HG03280 (cell line): ENCODE results near the gene GHDC.

Experiments used
- ATAC-seq: cut with Tn5 transposase; IDR thresholded peaks from one replicate; pipeline ENCODE4 v1.9.1; 2021; ENCODE audit warnings: mild to moderate bottlenecking, moderate library complexity; ENCODE audit not compliant: unreplicated experiment

The GHDC gene

DNA sequence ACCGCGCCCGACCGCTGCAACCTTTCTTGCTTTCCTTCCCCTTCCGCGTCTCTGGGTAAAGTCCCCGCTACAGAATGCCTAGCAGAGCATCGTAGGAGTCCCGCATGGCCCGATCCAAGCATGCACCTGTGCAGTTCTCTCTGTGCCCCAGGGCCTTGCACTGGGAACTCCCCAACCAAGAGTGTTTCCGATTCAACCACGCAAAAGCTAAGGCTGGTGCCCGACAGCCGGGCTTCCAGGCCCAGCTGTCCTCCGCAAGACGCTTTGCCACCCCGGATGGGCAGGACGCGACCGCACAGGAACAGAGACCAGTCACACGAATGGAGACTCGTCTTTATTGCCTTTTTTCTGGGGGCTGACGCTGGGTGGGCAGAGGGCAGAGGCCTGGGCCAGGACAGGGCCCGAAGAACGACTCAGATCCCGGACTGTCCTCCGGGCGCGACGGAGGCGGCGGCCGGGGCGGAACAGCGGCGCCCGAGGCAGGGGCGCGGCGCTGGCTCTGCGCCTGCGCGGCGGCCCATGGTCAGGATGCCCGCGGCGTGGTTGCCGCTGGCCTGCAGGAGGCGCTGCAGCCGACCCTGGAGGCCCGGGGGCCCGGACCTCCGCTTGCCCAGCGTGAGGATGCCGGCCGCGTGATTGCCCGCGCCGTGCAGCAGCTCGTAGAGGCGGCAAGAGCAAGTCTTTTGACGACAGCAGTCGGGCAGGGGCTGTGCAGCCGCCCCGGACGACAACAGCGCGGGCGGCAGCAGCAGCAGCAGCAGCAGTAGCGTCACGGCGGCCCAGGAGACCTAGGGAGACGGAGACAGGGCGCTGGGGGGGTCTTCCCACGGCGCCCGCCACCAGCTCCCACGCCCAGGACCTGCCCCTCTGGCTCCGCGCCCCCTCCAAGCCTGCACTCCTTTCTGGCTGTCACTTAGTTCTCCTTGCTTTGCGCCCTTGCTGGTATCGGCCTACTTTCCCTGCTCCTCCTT, 10.3 kb downstream of the GHDC start:
- ATAC-seq: peak; percentile 63

DNA sequence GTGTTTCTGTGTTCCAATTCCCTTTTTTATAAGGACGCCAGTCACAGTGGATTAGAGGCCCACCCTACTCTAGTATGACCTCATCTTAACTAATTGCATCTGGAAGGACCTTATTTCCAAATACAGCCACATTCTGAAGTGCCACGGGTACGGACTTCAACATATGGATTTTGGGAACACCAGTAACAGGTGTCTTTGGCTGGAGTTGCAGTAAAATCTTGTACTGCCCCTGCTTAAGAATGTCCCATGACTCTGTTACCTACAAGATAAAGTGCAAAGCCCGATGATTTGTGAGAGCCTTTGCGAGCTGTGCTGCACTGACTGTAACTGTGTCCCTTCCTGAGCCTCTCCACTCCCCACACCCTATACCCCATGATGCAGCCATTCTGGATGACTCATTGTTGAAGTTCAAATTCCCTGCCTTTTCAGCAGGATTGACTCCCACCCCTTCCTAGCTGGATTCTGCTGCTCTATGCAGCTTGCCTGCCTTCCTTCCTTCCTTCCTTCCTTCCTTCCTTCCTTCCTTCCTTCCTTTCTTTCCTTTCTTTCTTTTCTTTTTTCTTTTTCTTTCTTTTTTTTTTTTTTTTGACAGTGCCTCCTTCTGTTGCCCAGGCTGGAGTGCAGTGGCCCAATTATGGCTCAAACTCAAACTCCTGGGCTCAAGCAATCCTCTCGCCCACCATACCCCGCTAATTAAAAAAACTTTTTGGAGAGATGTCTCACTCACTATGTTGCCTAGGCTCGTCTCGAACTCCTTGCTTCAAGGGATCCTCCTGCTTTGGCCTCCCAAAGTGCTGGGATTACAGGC, 11.2 kb downstream of the GHDC start:
- ATAC-seq: no peak

DNA sequence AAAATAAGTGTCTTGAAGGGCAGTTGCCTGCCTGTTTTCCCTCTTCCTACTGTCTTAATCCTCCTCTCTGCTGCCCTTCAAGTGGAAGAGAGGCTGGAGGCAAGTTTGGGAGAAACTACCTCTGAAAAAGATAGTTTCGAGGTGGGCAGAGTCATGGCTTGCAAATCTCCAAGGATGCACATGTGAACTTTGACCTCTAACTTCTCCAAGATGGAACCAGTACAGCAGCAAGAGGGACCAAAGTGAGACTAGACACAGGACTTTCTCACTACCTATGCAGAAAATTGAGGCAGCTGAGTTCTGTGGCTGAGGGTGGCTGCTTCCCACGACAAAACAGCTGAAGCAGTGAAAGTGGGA, 12.5 kb downstream of the GHDC start:
- no peak for ATAC-seq

DNA sequence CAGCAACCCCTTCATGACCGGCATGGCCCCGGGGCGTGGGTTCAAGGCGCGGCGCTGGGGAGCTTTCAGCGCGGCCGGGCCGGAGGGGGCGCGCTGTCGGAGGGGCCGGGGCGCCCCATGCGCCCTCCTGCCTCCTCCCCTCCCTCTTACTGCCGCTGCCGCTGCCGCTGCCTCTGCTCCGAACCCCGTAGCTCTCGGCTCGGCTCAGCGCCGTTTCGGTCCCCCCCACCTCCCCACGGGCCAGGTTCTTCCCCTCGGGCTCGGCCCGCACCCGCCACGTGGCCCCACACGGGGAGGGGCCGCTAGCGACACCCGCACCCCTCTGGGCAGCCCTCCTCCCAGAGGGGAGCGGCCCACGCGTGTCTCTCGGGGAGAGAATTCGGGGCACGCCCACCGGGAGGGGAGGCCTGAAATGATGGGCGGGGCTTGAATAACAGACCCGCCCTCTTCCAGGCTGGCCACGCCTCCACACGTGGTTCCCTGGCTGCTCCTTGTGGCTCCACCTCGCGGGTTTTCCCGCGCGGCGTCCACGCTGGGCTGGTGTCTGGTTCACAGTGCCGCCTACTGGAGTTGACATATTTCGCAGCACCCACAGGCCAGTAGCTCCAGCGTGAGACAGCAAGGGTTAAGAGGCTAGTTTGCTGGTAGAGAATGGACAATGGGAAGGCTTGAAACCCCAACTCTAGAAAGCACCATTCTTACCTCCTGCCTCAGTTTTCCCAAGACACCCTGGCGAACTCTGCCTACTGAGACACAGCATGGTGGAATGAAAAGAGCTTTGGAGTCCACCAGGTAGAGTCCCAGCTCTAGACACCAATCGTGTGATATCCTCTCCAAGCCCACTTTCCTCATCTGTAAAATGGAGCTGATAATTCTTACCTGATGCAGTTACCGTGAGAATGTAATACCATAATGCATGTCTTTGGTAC, 13.1 kb downstream of the GHDC start, which contains the start of gene KCNH4:
TSS of gene KCNH4 (minus strand) at position 221 of the 929 bp plus-strand sequence. CDS start at position 24, 197 bp downstream.
- ATAC-seq: peak; percentile 56

DNA sequence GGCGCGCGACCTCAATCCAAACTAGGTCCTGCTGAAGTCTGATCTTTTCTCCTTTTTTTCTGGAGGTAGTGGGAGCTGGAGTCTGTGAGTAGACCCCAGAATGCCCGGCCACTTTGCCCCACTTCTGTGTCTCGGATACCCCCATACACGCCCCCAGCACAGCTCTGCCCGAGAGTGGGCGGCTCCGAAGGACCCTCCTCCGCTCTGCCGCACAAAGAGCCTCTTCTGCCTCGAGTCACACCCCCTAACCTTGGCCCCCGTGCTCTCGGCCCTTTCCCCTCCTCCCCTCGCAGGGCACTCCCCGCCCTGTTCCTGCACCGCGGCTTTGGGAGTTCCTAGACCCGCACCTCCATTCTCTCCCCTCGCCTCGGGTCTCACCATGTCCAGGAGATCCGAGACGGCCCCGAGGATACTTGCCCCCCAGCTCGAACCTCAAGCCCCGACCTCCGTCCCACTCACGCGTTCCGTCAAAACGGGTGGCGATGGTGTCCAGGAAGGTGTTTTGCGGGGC, 13.8 kb downstream of the GHDC start:
- ATAC-seq: no peak

DNA sequence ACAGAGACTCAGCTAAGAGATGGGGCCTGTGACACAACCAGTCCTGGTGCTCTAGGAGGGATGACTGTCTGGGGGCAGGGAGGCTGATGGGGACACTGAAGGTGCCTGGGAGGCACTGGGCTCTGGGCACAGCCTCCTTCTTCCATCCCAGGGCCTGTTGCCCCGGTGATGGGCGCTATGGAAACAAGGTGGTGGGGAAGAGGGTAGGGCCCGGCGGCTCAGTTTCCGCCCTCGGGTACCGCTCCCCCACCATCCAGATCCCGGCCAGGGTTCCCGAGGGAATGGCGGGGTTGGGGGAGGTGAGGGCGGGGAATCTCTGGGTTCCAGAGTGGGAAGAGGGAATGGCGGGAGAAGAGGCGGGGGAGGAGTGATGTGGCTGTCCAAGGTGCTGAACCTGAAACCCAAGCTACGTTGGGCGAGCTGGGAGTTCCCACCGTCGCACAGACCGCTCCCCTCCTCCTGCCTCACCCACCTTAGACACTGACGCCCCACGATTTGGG, 14.3 kb downstream of the GHDC start:
- no peak for ATAC-seq

DNA sequence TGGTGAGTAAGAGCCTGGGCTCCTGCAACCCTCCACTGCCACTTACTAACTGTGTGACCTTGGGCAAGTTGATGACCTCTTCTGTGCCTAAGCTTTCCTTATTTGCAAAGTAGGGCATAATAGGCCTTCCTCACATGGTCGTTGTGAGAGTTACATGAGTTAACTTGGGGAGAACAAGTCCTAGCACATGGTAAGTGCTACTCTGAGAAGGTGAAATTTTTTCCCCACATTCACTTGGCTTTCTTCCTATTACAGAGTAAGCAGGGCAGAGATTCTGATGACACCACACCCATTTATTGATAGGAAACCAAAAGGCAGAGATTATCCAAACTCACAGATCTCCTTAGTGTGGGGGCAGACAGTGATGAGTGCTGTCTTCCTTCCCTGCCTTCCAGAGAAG, 15.0 kb downstream of the GHDC start:
- no peak for ATAC-seq

DNA sequence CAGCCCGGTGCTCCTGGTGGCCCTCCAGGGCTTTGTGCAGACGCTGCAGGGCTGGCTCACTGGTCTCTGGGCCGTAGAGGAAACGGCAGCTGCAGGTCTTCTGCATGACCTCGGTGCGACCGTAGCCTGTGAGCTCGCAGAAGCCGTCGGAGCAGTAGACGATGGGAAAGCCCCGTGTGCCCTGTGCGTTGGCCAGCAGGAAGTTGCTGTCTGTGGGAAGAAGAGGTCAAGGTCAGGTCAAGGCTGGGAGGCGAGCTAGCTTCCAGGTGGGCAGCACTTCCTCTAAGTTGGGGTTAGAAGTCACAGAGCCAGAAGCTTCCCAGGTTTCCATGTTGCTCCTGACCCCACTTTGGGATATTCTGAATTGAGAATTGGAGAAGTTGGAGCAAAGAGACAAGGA, 15.5 kb downstream of the GHDC start:
- ATAC-seq: no peak

DNA sequence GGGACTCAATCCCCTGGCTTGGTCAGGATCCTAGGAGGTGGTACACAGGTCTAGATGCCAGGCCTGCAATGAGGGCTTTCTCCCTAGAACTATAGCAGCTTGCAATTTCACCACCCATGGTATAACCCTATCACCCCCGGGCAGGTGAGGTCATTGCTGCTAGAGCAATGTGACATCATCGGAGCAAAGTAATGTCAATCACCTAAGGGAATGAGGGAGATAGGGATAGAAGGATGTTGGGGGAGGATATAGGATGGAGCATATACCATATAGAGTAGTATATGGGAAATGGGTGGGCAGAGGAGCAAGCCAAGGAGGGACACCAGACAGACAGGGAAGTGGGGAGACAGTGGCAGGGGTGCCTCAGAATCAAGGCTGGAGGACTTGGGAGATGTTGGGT, 16.6 kb downstream of the GHDC start:
- no peak for ATAC-seq

DNA sequence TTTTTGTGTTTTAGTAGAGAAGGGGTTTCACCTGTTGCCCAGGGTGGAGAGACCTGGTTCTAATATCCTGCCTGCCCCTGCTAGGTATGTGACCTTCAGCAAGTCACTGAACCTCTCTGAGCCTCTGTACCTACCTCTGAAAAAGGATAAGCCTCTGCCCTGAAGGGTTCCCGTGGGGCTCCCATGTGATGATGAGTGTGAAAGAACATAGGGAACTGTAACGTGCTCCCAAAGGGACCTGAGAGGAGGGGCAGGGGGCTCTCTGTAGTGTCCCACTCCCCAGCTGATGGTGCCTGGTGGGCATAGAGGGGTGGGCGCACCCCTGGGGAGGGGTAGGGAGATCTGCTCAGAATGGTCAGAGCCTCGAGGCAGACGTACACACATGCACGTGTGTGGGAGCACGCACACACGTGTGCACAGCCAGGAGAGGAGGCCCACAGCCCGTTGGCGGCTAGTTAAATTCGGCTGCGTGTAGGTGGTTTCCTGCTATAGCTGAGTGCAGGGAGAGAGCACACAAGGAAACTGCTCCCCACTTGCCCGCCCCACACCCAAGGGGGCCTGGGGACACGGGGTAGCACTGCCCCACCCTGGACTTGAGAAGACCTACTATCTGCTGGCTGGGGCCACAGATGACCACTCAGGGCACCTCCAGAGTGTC, 20.0 kb downstream of the GHDC start:
- ATAC-seq: no peak

DNA sequence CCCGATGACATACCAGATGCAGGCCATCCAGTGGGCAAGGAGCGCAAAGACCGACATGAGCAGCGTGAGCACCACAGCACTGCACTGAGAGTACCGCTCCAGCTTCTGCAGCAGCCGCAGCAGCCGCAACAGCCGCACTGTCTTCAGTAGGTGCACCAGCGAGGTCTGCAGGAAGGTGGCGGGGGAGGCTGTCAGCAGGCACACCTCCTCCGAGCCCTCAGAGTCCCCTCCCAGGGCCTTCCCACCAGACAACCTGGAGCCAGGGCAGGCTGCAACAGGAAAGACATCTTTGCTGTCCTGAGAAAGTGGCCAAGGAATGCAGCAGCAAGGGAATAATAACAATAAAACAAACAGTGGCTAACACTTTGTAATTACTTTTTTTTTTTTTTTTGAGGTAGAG, 22.5 kb downstream of the GHDC start:
- no peak for ATAC-seq

DNA sequence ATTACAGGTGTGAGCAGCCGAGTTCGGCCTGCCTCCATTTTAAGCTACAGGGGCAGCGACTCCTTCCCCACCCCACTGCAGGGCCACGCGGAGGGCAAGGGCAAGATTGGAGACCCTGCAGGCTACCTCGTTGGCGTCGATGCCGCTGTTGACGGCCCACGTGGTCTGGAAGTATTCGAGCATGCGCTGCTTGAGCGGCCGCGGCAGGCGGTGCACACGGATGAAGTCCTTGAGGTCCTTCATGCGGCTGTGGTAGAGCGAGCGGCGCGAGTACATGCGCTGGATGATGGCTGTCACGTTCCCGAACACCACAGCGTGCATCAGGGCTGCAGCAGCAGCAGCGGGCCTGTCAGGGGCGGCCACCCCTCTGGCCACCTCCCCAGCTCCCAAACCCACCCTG, 24.9 kb downstream of the GHDC start:
- ATAC-seq: no peak

DNA sequence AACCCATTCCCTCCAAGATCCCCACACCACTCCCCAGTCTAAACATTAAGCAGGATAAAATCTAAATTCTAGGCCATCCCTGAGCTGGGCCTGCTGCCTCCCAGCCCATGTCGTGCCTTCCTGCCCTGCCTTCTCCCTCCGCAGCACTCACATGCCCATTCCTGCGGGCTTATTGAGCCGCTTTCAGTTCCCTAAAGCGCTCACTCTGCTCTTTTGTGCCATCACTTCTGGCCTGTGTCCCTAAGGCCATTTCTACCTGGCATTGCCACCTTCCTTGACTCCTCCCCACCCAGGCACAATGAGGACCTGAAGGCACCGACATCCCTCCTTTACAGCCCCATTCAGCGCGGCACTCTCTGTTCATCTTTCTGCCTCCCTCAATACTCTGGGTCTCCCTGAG, 26.5 kb downstream of the GHDC start:
- no peak for ATAC-seq

DNA sequence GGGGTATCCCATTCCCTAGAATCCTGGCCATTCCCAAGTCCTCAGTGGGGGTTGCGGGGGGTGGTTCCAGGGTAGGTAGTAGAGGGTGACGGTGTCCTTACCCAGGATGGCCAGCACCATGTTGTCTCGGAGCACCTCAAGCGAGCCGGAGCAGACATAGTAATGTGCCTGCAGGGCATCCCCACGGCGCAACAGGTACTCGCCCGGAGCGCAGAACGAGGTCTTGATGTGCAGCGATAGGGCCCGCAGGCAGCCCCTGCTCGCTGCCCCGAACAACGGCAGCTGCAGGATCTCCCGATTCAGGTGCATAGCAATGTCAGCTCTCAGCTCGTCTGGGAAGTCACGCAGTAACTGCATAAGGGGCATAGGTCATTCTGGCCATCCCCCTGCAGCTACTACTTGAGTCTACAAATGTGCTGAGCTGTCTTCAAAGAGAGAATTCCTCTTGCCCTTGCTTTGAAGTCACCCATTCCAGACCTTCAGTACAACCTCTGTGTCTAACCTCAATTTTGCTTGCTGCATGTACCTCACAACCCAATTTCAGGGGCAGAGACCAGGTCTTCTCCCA, 28.0 kb downstream of the GHDC start:
- ATAC-seq: no peak

DNA sequence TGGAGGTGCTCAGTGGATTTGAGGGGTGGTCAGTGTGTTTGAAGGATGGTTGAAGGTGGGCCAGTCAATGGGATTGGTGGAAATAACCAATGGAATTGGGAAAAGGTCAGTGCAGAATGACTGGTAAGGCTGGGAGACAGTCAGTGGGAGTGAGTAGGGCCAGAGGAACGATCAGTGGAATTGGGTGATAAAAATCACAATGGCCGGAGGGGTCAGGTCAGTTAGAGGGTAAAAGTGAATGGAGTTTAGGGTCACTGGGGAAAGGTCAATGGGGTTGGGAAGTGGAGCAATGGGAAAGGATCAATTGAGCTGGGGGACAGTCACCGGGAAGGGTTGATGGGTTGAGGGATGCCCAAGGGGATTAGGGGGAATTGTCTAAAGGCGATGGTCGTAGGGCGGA, 28.5 kb downstream of the GHDC start:
- no peak for ATAC-seq

DNA sequence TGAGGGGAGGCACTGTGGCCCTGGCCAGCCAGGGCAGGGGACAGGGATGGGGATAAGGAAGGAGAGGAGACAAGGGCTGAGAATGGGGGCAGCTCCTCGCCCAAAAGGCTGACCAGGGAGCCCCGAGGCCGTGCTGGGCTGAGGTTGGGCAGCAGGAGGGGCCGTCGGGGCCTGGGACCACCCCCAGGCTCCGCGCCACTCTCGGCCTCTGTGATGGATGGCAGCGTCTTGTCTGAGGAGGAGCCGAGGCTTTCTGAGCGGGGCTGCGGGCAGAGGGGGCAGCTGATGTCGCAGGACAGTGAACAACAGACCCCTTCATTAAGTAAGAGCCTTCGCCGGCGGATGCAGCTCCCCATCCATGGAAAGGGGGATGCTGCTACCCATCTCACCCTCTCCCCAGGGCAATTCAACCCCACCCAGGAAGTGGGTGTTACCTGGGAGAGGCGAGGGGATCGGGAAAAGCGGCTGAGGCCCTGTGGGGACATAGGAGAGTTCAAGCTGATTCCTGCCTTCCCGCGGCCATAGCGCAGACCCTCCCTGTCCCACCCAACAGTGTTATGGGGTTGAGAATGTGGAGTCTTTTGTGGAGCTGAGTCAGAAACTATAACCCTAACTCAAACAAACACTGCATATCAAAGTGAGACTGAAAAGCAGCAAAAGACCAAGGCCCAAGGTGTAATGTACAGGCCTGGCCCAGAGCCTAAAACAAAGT, 30.4 kb downstream of the GHDC start:
- ATAC-seq: no peak

DNA sequence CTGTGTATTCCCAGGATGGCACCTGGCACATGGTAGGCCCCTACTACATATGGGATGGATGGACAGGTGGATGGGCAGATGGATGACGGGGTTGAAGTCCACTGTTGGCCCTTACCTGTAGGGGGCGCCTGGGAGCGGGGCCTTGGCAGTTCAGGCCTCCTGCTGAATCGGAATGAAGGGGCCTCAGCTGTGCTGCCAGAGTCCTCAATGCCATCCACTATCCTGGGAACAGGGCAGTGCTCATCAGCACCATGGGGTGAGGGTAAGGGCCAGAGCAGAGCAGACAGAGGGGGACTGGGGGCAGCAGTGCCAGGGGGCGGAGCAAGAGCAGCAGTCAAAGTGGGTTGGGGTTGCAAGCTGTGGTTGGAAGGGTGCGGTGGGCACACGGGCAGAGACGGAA, 31.2 kb downstream of the GHDC start:
- ATAC-seq: no peak

DNA sequence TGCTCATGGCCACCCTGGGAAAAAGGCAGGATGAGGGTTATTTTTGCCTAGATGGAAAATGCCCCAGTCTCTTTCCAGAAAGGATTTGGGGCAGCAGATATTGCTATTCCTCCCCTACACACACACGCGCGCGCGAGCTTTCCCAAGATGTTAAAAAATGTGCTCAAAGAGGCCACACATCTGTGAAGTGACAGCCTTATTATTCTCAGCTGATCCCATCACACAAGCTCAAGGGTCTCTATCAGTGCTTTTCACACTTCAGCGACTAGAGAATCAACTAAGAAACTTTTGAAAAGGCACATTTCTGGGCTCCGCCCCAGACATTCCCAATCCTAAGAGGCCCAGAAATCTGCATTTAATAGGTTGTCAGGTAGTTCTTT, 33.8 kb downstream of the GHDC start:
- ATAC-seq: no peak
